ENCODE data around the gene LY6G5C.
"Not testable (repeated sequence)": the region's sequence is repeated elsewhere in the genome, so short reads cannot be mapped to it uniquely, and the experiment has no call there.

Gene LY6G5C

DNA sequence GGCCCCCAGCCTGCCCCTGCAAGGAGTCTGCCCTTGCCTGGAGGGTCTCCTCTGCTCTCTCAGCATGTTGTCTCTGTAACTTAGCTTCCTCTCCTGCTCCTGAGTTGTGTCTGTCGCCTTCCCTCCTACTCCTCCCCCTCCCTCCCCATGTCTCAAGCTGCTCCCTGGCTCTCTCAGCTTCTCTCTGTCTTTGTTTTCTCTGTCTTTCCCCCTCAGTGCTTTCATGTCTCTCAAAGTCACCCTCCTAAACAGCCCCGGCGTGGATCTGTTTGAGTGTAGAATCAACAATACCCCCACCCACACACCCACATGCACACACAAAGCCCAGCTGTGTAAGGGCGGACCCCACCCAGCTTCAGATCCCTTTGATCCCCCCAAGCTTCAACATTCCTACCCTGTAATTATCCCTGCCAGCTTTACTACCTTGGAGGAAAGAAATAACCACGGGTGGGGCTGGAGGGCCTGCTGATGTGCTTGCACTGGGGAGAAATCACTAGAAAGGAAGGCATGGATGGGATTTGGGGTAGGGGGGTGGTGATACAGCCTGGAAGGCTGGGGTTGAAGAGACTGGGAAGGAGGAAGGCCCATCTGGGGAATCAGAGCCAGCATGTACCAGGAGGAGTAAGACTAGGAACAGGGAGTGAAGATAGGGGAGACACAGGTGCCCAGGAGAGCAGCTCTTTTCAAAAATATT lies 33.3 kb upstream of the LY6G5C start:
- DNase-seq = no peak

DNA sequence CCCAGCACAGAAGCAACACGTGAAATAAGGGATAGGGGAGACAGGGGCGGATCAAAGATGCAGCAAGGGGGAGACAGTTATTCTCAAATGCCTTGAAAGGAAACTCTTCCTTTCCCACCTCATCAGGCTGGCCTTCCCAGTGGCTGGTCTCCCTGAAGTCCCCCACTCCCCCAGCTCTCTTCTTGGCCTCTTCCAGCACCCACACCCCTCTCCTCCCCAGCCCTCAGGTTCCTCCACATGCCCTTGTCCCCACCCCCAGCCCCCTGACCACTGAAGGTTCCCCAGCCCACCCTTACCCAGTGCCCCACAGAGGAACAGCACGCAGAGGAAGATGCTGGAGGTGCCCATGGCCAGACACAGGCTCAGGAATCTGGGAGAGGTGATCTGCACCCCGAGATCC lies 32.6 kb upstream of the LY6G5C start:
- no peak for DNase-seq

DNA sequence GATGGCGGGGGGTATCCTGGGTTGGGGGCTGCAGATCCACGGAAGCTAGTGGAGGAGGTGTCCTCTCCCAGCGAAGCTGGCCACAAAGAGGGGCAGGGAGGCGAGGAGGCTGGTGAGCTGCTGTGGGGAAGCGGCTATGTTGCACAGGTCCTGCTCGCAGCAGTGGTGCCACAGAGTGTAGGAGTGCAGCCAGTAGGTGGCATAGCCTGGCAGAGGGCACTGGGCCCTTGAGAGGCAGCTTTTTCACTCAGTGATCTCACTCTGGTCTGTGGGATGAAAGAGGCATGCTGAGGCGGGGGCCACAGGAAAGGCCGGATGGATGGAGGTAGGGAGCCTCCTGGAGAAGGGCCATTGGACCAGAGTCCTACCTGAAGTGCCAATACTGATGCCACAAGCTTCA lies 31.4 kb upstream of the LY6G5C start:
- DNase-seq = peak; percentile 37

DNA sequence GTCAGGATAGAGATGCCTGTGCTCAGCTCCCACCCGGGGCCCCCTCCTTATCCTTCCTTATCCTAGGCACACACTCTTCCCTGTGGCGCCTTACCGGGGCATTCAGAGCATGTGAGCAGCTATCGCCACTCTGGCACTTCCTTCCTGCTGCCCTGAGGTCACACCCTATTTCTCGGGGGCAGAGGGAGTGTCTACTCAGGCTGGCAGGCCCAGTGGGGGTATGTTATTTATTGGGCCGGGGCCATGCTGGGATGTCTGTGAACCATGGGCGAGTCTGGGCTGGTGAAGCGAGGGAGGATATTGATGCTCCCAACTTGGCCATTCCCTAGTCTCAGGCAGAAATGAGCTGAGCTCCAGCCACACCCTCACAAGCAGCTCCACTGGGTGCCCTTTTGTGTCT lies 30.4 kb upstream of the LY6G5C start:
- no peak for DNase-seq

DNA sequence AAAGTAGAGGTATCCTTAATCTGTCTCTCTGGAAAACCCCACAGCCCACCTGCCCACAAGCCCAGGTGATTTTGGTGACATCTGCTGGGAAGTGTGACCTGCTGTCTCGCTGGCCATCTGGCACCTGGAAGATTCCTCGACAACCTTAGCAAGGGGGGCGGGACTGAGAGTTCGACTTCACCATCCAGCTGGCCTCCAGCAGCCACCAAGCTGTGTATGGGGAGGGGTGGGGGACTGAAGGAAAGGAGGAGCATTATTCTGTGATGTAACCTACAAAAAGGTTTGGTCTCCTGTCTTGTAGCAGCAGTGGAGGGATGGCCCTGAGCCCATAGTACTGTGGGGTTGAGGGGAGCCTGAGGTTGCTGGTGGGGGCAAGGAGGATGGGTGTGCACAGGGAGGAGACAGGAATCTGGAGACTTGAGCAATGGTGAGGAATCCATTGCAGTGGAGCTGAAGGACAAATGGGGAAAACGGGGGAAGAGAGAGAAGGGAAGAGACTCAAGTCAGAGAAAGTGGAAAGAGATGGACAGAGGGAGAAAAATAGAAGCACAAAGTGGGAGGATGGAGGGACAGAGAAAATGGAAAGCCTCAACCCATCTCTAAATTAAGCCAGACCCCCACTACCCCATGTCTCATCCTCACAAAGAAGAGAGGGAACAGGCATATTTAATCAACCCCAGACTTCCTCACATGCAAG lies 29.8 kb upstream of the LY6G5C start:
- DNase-seq = no peak

DNA sequence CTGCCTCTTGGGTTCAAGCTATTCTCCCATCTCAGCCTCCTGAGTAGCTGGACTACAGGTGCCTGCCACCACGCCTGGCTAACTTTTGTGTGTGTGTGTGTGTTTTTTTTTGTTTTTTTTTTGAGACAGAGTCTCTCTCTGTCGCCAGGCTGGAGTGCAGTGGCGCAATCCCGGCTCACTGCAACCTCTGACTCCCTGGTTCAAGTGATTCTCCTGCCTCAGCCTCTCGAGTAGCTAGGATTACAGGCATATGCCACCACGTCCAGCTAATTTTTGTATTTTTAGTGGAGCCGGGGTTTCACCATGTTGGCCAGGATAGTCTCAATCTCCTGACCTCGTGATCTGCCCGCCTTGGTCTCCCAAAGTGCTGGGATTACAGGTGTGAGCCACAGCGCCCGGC lies 28.3 kb upstream of the LY6G5C start:
- not testable (repeated sequence) for DNase-seq

DNA sequence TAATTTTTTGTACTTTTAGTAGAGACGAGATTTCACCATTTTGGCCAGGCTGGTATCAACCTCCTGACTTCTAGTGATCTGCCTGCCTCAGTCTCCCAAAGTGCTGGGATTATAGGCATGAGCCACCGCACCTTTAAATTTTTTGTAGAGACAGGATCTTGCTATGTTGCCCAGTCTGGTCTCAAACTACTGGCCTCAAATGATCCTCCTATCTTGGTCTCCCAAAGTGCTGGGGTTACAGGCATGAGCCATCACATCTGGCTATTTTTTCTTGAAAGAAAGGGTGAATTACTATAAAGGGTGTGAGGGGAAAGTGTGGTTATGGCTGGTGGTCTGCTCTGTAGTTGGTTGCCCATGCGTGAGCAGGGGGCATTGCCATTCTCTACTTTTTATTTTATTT lies 27.4 kb upstream of the LY6G5C start:
- no peak for DNase-seq

DNA sequence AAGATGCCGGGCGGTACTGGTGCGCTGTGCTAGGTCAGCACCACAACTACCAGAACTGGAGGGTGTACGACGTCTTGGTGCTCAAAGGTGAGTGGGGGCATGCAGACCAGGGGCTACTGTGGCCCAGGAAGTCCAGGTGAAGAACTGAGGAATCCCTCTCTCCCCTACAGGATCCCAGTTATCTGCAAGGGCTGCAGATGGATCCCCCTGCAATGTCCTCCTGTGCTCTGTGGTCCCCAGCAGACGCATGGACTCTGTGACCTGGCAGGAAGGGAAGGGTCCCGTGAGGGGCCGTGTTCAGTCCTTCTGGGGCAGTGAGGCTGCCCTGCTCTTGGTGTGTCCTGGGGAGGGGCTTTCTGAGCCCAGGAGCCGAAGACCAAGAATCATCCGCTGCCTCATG lies 26.8 kb upstream of the LY6G5C start:
- DNase-seq = no peak

DNA sequence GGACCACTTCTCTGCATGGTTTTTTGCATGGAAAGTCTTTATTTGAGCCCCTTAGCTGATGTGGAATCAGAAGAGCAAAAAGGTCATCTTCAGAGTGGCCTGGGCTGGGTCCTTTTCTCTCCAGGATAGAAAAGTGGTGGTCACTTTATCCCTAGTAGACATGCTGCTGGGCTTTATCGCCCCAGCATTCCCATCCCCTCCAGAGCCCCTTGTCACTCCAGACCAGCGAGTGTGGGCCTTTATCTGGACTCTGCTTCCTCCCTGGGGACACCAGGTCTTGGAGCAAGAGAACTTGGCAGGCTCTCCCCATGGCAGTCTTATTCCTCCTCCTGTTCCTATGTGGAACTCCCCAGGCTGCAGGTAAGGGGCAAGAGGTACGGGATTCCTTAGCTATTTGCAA lies 25.7 kb upstream of the LY6G5C start, which contains the start of gene LY6G6F:
LY6G6F (plus strand) TSS at position 268 of the 400 bp plus-strand sequence; CDS start at position 309, 41 bp downstream.
- DNase-seq = no peak

DNA sequence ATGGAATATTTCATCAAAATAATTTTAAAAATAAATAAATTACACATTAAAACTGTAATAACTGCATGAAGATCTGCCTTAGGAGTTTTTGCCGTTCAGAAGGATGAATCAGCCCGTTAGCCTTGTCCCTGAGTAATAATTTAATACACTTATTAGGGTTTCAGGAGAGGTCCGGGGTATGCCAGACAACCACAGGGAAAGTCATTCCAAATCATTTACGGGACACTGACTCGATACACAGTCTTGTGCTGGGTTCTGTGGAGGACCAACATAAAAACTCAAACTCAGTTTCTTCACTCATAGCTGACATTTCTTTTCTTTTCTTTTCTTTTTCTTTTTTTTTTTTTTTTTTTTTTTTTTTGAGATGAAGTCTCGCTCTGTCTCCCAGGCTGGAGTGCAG lies 25.1 kb upstream of the LY6G5C start:
- DNase-seq = no peak

DNA sequence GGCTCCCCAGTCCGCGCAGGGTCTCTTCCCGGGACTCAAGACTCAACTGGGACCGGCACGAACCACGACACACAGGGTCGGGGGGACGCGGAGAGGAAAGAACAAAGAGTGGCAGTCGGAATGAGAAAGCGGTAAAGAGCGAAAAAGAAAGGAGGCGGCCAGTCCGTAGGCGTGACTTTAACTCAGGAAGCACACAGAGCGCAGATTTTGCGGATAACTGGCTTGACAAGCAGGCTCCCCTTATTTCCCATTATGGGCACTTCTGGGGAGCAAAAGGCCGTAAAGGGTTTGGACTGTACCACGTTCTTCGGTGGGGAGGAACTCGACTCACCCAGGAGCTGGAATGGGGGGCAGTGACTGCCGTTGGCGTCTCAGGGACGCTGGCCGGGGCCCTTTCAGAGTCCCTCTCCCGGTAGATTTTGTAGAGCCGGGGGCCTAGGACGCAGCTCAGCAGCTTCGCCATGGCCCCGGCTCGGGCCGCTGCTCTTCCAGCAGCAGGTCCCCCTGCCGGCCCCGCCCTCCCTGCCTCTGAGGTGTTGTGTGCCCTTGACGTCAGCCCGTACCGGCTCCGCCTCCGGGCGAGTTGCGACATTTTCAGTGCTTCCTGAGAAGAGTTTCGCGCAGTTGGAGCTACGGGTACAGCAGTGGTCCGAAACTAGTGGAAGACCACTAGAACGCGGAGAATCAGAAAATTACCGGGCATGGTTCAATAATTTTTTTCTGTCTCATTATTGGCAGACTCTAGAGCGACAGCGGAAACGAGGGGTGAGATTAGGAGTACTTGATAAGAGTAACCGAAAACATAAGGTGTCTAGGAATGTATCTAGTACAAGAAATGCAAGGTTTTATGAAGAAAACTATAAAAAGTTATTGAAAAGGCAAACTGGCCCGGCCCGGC lies 22.2 kb upstream of the LY6G5C start, which contains the start of gene ABHD16A:
ABHD16A (minus strand) TSS at position 506 of the 898 bp plus-strand sequence; CDS start at position 463, 43 bp downstream.
- peak; percentile 99 for DNase-seq

DNA sequence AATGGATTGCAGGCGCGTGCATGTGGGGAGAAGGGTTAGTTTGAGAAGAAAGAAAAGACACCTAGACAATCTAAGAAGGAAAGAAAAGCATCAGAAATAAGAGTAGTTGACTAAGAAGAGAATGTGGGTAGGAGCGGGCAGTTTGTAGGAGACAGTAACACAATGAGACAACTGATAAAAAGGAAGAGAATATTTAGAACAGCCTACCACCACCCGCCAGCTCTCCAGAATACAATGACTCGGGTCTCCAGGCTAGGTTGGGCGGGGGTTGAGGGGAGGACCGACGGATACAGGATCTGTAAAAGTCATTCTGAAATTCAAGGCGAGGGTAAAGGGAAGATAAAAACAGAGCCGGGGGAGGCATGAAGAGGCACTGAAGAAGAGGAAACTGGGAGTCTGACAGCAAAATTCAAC lies 21.5 kb upstream of the LY6G5C start:
- DNase-seq = no peak

DNA sequence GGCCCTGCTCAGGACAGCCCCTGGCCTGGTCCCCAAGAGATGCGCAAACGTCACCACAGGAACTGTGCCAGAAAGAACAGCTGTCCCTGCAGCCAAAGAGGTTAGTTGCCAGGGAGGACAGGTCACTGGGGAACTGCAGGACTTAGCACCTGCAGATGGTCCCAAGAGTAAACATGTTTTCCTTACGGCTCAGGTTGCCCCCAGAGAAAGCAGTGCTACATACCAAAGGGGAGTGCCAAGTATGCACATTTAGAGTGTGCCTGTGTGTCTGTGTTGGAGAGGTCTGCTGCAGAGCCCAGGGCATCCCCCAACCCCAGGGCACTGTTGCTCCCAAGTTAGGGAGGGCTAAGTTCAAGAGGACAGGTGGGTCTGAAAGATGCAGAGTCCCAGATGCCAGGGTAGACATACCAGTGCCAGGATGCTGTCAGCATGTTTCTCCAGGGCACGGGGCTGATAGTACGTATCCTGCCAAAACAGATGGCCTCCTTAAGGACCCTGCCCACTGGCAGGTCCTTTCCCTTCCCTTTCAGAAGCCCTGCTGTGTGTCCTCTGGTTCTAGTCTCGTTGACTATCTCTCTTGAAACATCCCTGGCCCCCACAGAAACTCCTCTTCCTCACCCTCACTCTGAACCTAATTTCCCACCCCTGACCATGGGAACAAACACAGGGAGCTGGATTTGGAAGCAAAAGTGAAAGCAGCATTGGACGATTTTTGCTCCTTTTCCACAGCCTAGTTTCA lies 21.0 kb upstream of the LY6G5C start:
- no peak for DNase-seq

DNA sequence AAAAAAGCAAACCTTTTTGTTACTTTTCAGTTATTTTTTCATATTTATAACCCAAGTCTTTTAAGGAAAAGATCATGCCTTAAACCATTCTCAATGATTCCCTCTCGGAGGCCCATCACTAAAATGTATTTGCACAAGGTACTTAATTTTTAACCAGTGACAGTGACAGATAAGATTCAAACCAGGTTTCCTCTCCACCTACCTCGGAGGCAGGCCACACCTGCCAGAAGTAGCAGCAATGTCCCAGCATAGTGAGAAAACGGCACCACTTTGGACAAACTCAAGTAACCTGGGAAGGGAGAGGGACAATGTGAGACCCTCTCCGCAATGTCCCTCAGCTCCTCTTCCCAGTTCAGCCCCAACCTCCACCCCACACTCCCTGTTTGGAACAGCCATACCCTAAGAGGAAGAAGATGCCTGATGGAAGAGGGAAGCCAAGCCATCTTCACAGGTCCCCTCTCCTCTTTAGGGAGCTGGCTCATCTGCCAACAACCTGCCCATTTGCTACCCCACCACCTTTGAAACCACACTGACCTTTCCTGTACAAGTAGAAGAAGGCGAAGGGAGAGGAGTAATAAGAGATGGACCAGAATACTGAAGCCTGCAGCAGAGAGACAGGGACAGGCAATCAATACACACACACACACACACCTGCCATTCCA lies 20.0 kb upstream of the LY6G5C start:
- no peak for DNase-seq

DNA sequence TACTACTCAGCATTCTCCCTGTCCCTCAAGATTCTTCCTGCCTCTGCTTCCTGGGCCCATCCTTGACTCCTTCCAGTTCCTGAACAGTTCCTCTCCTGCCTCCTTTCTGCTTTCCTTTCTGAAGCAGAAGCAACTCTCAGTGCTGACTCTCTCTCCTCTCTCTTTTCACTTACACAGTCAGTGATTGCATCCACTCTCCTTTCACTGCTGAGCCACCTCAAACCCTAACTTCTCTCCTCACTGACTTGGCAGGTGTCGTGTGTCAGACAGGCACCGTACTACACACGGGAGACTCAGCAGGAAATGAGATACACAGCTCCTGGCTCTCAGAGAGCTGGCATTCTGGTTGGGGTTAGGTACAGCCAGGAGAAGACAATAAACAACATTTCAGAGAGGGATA lies 16.7 kb upstream of the LY6G5C start:
- DNase-seq = no peak

DNA sequence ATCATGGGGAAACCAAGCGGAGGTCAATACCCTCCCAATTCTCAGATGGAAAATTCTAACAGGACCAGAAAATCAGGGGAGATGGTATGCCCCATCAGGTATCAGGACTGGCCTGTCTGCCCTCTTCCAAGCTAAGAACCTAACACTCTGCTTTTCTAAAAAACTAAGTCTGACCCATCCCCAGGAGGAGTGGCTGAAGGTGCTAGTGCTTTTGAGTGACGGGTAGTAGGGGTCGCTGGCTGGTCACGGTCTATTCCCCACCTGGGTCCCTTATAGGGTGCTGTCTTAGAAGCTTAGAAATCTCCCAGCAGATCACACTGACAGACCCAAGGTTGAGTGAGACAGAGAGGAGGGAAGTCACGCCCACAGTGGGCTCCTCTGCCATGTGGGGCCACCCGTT lies 12.7 kb upstream of the LY6G5C start:
- DNase-seq = no peak

DNA sequence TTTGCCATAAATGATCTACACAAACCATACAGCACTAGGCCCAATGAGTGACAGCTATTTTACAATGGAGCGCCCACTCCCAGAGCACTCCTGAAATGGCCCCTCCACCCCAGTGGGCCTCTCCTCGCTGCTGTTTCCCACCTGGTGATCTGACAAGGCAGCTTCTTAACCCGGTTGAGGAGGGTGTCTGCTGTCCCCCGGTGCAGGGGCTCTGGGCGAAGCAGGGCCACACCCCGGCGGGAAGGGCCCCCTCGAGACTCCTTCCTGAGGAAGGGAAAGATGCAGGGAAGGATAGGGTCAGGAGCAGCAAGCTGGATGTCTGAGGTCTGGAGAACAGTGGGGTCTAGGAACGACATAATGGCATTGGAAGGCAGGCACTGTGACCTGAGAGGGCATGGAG lies 12.0 kb upstream of the LY6G5C start:
- no peak for DNase-seq

DNA sequence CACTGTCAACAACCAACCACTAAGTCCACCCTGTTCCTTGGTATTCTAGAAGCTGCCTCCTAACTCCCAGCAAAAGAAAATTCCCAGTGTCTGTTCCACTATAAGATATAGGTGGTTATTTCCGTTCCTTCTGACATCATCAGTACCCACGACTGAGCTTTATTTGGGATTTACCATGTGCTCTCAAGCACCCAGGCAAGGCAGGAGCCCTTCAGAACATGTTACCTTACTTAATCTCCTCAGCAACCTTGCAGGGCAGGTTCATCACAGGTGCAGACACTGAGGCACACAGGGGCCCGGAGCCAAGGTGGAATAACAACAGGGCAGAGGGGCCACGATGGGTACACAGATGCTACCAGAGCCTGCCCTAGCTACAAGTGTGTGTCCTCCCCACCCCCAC lies 11.5 kb upstream of the LY6G5C start:
- DNase-seq = no peak

DNA sequence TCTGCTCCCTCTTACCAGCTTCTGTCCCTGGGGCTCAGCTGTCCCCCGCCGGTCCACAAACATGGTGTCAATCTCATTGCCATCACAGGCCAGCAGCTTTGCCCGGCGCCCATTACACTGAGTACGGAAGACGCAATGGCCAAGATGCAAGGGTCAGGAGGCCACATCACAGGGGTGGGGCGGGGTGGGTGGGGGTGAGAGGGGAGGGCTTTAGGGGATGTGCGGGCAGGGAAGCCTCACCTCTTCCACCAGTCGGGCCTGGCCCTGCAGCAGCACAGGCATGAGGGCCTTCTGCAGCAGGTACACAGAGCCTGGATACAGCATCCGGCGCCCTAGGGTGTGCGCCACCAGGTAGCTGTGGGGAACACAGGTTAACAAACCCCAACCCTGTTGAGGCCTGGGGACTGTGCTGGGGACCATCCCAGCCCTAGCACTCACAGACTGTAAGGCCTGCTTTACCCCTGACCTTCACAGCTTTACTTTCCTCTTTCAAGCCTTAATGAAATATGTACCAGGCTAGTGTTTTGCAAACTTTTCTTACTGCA lies 10.8 kb upstream of the LY6G5C start:
- DNase-seq = no peak

DNA sequence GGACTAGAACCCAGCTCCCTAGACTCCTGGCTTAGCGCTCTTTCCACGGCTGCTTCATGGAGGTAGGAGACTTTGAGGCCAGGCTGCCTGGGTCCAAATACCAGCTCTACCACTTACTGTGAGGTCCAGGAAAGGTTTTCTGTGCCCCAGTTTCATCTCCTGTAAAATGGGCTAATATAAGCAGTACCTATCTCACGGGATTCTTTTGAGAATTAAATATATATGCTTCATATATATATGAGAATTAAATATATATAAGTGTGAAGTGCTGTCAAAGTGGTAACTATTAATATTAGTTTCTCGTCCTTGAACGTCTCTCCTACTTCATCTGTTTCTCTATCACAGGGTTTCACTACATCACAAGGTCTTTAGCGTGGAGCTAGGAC lies 10.2 kb upstream of the LY6G5C start:
- no peak for DNase-seq

DNA sequence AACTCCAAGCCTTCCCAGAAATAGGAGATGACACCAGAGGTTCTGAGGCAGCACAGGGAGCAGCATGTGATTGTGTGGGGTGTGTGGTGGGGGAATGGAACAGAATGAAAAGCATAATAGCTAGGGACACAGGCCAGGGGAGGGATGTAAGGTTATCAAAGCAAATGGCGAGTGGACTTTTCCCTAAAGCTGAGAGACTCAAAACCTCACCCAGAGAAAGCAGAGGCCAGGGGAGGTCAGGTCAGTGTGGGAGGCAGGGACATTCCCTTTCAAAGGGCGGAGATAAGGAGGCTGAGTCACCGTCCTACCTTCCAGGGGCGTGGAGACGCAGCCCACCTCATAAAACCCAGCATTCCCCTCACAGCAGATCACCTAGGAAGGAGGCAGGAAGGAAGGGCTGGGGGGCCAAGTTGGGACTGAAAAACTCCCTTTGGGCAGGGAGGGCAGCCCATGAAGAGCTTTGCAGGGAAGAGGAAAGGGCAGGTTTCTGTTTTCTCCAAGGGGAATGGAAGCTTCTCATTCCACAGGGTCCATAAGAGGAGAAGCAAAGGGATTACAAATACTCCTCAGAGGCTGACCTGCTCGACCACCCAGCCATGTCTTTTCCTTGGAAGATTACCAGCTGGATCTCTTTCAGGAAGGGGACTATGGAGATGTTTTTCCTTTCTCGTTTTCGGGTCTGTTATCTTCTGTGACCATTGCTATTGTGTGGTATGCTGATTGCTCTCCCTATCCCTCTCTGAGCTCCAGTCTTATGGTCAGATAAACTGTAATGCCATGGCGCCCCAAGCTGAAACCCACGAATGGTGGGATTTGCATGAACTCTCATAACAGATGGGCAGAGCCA lies 9.6 kb upstream of the LY6G5C start:
- DNase-seq = no peak
